NCI-H187 (cell line): ENCODE measurements around the gene SPSB1.
A peak's percentile ranks its signal among the peaks of the same experiment; 100 is the strongest.

Experiments
- DNase-seq, 2 experiments: peaks; one replicate each; lab custom pipeline; 2025; lab: John Stamatoyannopoulos, UW

The SPSB1 gene

DNA sequence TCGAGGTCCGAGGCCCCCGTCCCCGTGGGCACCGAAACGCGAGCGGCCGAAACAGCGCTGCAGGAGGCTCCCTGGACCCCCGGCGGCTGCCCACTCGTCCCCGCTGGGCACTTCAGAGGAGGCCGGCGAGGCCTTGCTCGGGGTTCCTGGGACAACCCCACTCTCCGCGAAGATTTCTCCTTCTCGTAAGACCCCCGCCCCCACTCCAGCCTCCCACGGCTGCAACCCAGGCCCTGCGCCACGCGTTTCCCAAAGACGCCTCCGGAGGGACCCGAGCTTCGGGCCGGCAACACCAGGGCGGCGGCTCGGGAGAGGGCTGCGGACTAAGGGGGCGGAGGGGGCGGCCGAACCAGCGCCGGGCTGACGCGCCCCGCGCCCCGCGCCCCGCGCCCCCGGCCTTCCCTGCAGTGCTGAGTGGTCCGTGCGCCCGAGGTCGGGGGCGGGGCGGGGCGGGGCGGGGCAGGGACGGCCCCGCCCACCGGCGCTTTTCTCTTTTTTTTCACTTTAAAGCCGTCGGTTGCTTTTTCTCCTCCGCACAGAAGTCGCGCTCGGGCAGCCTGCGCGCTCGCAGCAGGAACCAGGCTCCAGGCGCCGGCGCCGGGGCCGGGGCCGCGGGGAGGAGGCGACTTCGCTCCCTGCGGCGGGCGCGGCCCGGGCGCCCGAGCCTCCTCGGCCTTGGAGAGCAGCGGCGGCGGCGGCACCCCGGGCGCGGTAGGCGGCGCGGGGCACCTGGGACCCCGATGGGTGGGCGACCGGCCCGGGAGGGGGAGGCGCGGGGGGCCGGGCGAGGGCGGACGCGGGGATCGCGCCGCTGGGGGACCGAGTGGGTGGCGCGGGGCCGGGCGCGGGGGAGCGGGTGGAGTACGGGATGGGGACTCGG lies at the start of gene SPSB1:
SPSB1 (plus strand) TSS at position 534 of the 880 bp plus-strand sequence. CDS start 62,998 bp downstream, outside the sequence.
- peak; percentile 7 to 36 for DNase-seq

DNA sequence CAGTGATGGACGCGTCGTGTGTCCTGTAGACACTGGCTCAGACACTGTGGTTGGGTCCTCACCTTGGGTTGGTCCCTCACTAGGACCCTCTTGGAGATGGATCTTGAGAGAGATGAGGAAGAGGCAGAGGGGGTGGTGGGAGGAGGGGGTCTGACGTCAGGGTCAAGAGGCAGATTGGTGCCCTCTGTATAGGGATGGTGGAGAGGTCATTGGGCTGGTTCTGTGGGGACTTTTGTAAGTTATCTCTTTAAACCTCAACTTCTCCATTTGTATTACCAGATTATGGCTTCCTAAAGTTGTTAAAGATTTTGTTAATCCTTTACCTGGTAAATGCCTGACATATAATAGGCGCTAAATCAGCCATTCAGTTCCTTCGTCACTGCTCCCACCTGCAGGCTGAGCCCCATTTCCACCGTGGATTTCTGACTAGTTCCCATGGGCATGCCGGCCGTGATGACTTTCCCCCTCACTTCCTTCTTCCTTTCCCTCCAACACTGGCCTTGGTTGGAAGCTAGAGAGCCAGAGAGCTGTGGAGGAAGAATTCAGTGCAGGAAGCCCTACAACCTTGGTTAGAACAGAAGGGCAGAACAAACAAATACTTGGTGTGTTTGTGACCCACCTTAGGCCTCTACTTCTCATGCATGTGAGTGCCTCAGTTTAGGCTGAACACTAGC lies 49.5 kb upstream of the SPSB1 start:
- DNase-seq, result no peak

DNA sequence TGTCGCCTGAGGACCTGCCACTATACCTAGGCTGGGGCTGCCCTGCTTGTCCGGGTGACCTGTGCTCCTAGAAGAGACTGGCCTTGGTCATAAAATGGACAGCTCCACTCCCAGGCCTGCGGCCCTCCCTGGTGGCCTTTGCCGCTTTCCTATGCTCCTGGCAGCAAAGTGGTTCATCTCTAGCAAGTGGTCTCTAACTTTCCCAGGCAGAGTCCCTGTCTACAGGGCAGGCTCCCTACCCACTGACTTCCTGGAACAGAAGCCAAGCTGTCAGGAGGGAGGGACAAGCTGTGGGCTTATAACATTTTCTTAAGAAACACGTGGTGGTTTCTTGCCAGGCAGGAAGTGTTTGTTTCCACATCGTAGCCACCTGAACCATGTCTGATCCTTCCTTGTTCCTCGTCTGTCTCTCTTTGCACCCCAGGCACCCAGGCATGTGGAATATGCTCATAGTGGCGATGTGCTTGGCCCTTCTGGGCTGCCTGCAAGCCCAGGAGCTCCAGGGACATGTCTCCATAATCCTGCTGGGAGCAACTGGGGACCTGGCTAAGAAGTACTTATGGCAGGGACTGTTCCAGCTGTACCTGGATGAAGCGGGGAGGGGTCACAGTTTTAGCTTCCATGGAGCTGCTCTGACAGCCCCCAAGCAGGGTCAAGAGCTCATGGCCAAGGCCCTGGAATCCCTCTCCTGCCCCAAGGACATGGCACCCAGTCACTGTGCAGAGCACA lies 48.0 kb upstream of the SPSB1 start:
- no peak for DNase-seq

DNA sequence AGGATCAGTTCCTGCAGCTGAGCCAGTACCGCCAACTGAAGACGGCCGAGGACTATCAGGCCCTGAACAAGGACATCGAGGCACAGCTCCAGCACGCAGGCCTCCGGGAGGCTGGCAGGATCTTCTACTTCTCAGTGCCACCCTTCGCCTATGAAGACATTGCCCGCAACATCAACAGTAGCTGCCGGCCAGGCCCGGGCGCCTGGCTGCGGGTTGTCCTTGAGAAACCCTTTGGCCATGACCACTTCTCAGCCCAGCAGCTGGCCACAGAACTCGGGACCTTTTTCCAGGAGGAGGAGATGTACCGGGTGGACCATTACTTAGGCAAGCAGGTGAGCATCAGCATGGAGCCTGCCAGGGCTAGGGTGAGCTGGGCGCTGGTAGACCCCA lies 47.5 kb upstream of the SPSB1 start:
- no peak for DNase-seq

DNA sequence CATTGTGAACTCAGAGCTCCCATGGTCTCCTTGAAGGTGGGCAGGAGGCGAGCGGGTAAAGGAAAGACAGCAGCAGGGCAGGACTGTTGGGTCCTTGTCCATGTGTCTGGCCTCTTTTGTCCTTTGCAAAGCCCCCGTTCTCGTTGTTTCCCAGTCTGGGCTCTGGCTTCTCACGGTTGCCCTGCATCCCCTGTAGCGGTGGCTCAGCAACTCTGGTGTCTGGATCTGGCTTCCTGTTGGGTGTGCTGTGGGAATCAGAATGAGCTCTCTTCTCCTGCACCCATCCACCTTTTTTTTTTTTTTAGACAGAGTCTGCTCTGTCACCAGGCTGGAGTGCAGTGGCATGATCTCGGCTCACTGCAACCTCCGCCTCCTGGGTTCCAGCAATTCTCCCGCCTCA lies 47.0 kb upstream of the SPSB1 start:
- DNase-seq, result no peak

DNA sequence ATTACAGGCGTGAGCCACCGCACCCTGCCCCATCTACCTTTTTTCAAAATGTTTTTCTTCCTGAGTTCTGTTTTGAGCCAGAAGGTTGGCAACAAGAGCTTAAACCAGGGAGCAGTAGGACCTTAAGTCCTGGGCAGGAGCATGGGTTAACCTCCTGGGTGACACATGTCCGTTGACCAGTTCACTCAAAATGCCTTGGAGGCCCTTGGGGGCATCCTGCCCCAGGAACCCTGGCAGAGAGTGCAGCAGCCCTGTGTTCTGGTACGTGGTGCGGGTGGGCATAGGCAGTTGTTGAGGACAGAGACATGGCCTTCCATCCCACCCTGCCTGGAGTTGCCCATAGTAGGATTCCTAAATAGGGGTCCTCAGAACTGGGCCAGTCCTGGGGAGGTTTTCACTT lies 46.5 kb upstream of the SPSB1 start:
- DNase-seq, result no peak

DNA sequence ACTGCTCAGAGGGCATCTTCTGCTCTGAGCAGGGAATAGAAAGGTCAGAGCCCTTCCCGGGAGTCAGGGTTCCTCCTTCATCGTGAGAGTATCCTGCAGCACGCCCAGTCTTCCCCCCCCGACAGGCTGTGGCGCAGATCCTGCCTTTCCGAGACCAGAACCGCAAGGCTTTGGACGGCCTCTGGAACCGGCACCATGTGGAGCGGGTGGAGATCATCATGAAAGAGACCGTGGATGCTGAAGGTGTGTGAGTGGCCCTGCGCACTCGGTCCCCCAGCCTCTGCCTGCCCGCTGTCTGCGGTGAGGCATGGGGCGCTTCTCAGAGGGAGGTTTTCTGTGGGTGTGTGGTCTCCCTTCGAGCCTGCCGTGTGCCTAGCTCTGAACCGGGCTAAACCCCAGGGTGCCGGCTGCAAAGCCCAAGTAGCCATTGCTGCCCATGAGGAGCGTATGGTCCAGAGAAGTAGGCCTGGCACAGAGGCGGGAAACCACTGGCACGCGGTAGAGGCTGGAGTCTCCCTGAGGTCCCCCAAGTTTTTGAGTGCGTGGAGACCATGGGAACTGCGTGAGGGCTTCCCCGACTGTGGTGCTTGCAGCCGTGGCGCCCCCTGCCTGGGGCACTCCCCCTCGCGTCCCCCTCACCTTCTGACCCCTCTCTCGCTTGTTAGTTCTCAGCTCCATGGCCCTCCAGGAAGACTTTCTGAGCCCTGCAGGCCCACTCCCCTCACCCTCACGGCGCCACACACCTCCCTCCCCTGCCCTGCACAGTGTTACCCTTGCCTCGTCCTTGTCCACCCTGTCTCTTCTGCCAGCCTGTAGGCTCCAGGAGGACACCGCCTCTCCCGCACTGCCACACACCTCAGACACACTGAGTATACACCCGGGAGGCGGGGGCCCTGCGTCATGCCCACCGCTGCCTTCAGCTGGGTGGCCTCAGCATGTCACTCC lies 45.6 kb upstream of the SPSB1 start:
- DNase-seq, result no peak

DNA sequence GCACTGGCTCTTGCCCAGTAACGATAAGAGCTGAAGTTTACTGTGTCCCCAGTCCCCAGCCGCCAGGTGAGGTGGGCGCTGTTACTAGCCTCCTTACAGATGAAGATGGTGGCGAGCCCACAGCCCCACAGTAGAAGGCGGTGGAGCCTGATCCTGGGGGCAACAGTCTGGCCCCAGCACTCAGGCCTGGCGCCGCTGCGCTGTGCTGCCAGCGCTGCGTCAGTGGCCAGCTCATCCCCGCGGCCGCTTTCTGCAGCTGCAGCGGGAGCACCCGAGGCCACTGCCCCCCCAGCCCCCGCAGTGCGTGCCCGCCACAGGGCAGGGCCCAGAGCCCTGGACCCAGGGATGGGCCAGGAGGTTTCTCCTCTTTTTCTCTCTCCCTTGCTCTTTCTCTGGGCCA lies 44.8 kb upstream of the SPSB1 start:
- no peak for DNase-seq

DNA sequence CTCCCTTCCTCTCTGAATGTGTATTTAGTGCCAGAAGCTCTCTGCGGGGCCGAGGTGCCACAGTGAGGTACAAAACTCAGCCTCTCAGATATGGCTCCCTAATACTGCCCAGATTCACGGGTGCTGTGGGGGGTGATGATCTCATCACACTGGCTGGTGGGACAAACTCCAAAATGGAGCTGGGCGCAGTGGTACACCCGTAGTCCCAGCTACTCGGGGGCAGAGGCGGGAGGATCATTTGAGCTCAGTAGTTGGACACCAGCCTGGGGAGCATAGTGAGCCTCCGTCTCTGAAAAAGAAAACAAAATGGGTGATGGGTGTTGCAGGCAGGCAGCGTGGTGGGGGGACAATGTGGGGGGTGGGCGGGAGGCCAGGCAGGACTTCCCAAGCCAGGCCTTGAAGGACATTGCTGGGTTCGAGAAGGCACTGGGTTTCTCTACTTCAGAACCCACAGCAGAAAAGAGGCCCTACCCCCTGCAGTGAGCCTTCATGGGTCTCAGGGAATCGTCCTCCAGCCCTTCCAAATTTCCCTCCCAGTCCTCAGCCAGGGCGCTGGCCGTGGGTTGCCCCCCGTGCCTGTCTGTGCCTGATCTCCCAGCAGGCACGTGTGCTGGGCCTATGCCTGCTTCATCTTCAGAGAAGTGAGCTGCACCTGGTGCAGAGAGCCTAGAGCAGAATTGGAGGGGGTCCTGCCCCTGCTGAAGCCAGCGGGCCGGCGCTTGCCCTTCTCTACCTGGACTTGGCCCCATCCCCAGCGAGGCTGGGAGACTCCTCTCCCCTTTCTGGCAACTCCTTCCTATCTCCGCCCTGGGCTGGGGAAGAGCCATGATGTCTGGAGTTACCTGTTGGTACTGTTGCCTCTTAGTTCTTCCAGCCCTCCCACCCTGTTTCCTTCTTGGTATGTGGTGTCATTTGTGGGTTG lies 44.1 kb upstream of the SPSB1 start:
- DNase-seq, result no peak

DNA sequence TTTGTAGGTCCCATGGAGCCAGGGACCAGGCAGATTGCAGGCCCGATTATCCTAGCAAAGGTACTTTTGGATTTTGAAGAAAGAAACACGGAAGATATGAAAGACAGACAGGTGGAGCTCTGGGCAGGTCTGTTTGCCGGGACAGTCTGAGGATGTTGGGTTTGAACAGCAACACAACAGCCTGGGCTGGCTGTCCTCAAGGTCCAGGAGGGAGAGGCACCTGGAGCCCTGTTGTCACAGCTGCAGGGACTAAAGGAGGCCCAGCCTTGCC lies 43.5 kb upstream of the SPSB1 start:
- no peak for DNase-seq

DNA sequence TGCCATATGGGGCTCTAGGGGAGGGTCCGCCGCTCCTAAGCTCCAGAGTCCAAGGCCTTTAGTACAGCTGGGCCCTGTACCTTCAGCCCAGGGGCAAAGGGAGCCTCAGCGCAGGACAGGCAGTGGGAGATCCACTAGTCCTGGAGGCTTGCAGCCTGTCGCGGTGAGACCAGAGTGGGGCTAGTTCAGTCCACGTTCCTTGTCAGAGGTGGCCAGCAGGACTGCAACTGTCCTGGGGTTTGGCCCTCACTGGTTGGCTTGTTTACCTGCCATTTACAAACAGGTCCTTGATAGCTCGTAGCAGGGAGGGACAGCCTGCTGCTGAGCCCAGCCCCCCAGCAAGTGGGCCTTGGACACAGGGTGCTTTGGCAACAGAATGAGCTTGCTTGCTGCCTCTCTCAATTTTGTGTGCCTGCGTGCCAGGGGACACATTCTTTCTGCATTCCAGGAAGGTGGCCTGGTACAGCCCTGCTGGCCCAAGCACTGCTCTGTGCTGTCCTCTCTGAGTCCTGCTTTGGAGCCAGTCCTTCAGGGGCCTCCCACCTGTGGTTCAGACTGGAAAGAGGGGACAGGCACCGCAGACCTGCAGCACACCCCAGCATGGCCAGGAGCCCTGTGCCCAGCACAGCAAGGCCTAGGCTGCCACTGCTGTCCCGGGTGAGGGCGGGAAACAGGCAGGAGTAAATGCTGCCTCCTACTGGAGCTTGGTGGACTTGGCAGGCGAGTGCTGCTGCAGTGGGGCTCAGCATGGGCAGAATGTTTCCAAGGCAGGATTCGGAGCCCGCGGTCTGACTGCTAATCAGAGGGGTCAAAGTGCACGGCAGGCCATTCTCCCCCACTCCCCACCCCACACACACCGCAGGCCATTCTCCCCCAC lies 42.9 kb upstream of the SPSB1 start:
- DNase-seq, result no peak

DNA sequence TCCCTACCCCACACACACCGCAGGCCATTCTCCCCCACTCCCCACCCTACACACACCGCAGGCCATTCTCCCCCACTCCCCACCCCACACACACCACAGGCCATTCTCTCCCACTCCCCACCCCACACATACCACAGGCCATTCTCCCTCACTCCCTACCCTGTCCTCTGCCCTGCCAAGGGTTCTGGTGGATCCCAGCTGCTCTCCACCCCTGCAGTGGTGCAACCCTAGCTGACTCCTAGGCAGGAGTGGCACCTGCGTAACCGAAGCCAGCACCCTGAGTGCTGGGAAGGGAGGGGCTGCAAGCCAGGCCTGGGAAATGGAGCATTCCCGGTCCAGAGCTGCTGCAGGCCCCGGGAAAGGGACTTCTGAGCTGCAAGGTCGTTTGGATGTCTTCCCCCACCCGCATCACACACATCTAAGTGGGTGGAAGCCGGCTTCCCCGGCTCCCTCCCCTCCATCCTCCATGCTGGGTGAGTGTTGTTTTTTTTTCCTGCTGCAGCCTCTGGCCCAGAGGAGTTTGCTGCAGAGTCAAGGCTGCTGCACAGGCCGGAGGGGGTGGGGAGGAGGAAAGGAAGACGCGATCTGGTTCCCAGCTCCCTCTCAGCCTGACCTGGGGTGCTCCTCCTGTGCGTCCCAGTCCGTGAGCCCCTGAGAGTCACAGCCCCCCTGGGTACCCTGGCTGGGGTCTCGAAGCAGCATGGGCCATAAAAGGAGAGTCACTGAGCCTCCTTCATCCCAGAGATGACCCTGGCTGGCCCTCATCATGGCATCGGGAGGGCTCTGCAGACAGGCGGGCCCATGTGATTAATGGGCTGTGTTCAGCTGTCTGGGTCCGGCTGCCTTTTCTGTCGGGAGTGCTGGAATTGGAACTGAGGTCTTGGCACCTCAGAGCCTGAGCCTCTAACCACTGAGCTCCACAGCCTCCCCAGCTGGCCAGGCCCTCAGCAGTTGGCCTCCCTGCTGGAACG lies 42.0 kb upstream of the SPSB1 start:
- peak in 1 of 2 experiments; percentile 15 for DNase-seq

DNA sequence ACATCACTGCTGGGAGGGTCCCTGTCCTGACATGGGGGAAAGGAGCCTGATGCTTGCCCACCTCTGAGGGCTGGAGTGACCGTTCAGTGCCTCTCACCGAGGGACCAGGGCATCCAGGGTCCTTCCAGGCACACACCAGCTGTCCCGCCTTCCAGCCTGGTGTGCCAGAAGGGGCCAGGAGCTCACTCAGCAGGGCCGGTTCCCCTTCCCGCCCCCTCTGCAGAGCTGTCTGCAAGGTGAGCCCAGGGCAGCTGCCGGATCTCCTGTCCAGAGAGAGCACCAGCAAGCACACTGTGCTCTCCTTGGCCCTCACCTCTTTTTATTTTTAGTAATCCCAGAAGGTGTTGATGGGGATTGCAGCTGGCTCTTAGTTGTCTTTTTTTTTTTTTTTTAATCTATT lies 41.2 kb upstream of the SPSB1 start:
- DNase-seq, result no peak

DNA sequence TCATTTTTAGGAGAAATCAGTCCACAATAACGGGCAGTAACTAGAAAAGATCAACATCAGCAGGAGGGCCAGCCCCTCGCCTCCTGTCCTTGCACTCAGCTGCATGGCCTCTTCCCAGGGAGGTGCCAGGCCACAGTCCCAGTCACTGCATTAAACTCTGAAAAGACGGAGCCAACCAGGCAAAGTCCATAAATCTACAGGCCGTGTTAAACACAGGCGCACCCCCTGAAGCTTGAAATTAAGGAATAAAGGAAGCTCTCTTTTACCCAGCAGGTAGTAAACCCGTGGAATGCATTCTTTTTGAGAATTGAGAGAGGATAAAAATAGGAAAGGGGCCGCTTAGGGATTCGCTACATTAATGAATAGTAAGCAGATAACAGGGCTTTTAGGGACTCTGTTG lies 39.7 kb upstream of the SPSB1 start:
- no peak for DNase-seq

DNA sequence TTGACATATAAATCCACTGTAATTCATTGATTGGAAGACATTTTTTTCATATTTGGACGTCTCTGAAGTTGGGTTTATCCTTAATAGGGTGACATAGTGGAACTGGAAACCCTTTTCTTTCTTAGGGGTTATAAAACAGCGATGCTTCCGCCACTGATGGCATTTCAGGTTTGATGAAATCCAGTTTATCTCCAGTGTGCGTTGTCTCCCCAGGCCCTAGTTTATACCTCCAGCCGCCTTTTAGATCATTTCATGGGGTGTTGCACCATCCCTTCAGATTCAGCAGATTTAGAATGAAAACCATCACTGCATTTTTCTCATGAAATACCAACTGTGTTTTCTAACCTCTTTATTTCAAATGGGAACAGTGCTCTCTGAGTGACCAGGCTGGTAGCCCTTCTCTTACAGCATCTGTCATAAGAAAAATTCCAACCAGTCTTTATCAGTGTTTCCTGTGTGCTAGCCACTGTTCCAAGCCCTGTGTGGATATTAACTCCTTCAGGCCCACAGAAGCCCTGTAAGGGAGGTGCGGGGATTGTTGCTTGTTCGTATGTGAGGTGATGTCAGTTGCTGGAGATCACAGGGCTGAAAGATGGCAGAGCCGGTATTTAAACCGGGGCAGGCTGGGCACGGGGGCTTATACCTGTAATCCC lies 39.1 kb upstream of the SPSB1 start:
- no peak for DNase-seq

DNA sequence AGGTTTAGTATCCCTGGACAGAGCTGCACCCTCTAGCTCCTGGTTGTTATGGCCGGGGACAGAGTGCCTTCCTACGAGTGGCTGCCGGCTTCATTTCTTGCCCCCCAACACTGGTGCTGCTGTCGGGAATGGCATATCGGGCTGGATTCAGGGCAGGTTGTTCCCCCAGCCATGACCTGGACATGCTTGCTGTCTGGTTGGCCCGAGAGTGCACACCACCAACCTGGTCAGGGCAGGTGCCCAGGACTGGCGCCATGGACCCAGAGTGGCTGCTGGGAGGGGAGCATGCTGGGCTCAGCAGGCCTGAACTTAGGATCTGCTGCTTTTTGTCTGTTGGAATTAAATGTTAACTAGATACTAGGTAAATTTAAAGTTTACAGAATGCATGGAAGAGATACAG lies 36.4 kb upstream of the SPSB1 start:
- DNase-seq, result no peak

DNA sequence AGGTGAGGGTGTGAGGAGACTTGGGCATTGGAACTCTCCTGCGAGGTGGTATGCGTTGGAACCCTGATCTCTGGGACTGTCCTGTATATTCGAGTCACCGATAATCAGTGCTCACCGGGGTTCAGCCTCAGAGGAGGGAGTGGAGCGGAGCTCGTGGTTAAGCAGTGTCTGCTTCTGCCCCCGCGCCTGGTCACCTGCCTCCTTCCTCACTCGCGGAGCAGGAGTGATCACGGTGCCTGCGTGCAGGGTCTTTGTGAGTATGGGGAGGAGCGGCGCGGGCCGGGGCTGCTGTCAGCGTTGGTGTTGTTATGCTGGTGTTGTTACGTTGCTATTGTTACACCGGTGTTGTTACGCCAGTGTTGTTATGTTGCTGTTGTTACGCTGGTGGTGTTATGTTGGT lies 34.8 kb upstream of the SPSB1 start:
- no peak for DNase-seq

DNA sequence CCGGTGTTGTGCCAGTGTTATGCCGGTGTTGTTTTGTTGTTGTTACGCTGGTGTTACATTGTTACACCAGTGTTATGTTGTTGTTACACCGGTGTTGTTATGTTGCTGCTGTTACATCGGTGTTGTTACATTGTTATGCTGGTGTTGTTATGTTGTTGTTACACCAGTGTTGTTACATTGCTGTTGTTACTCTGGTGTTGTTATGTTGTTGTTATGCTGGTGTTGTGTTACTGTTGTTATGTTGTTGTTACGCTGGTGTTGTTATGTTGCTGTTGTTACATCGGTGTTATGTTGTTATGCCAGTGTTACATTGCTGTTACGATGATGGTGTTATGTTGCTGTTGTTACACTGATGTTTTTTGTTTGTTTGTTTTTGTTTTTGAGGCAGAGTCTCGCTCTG lies 34.1 kb upstream of the SPSB1 start:
- no peak for DNase-seq
